Naive thymus-derived CD4-positive, alpha-beta T cell (primary cell): ENCODE measurements around the gene RHOG. TPM values are rescaled to one million over a fixed set of nuclear protein-coding genes. Genes with fewer than 3 reads are reported as not detected.

Experiments
- ATAC-seq: fragments of 150-1000 bp; cut with Tn5 transposase; 2 replicates; pipeline ENCODE4 v1.10.0; 2021; ENCODE audit warnings: mild to moderate bottlenecking, moderate library complexity
- CTCF ChIA-PET: fragments of 350-600 bp; sonication (Branson Sonifier 250); formaldehyde crosslinking; loops from one replicate; lab custom pipeline; 2021; ENCODE audit warnings: antibody characterized with exemption; lab: Charles Lee
- POLR2A ChIA-PET: fragments of 350-600 bp; sonication (Branson Sonifier 250); formaldehyde crosslinking; loops from one replicate; lab custom pipeline; 2021; ENCODE audit warnings: antibody characterized with exemption, inconsistent platforms; lab: Charles Lee
- DNase-seq, 9 donors: peaks; one replicate each; pipeline versions ENCODE4 v3.0.0 to v3.0.0-alpha.2; 2020 to 2022; ENCODE audit warnings: mixed read lengths in 1 of 9
- H3K27ac ChIP-seq: one replicate; pipeline ENCODE4 v1.7.0; 2013; ENCODE audit warnings: mild to moderate bottlenecking, low read depth, low read length, moderate library complexity
- H3K27me3 ChIP-seq, 2 donors: one replicate each; pipeline ENCODE4 v1.7.0; 2013; ENCODE audit warnings: low read length in 2 of 2, mild to moderate bottlenecking in 2 of 2, moderate library complexity in 2 of 2; ENCODE audit not compliant: control insufficient read depth in 2 of 2, insufficient read depth in 2 of 2
- H3K36me3 ChIP-seq, 3 experiments: 1 replicate in 2 of 3; 2 replicates in 1 of 3; pipeline ENCODE4 v1.7.0; 2013; ENCODE audit warnings: low read length in 3 of 3, mild to moderate bottlenecking in 3 of 3, moderate library complexity in 1 of 3; ENCODE audit not compliant: insufficient read depth in 3 of 3, control insufficient read depth in 2 of 3
- H3K4me1 ChIP-seq, 2 donors: one replicate each; pipeline ENCODE4 v1.7.0; 2013; ENCODE audit warnings: low read length in 2 of 2, mild to moderate bottlenecking in 2 of 2, moderate library complexity in 1 of 2; ENCODE audit not compliant: control insufficient read depth in 2 of 2, insufficient read depth in 2 of 2
- H3K4me3 ChIP-seq: 2 replicates; pipeline ENCODE4 v1.7.0; 2013; ENCODE audit warnings: mild to moderate bottlenecking, low read length
- H3K9me3 ChIP-seq, 3 experiments: 1 replicate in 2 of 3; 2 replicates in 1 of 3; pipeline ENCODE4 v1.7.0; 2013; ENCODE audit warnings: low read length in 3 of 3; ENCODE audit not compliant: control insufficient read depth in 2 of 3
- H3K27ac Mint-ChIP-seq, 9 donors: one replicate each; pipeline ENCODE4 v1.8.0; 2020 to 2022; ENCODE audit warnings: mixed read lengths in 9 of 9, mild to moderate bottlenecking in 8 of 9, moderate library complexity in 5 of 9, inconsistent platforms in 2 of 9
- H3K27me3 Mint-ChIP-seq, 5 donors: one replicate each; pipeline ENCODE4 v1.8.0; 2021 to 2022; ENCODE audit warnings: mixed read lengths in 5 of 5, mild to moderate bottlenecking in 1 of 5
- H3K36me3 Mint-ChIP-seq, 5 donors: one replicate each; pipeline ENCODE4 v1.8.0; 2020 to 2022; ENCODE audit warnings: mixed read lengths in 5 of 5, mild to moderate bottlenecking in 3 of 5, inconsistent platforms in 1 of 5
- H3K4me1 Mint-ChIP-seq, 7 donors: one replicate each; pipeline ENCODE4 v1.8.0; 2020 to 2022; ENCODE audit warnings: mixed read lengths in 7 of 7, mild to moderate bottlenecking in 3 of 7, inconsistent platforms in 1 of 7
- H3K4me3 Mint-ChIP-seq, 10 donors: one replicate each; pipeline ENCODE4 v1.8.0; 2020 to 2022; ENCODE audit warnings: mild to moderate bottlenecking in 10 of 10, mixed read lengths in 10 of 10, moderate library complexity in 6 of 10, inconsistent platforms in 2 of 10
- H3K9me3 Mint-ChIP-seq, 11 donors: one replicate each; pipeline ENCODE4 v1.8.0; 2020 to 2022; ENCODE audit warnings: mixed read lengths in 11 of 11, mild to moderate bottlenecking in 4 of 11, inconsistent platforms in 1 of 11, moderate library complexity in 1 of 11
- intact Hi-C, 2 donors: fragments of 100-400 bp; cut with micrococcal nuclease; formaldehyde crosslinking; loops; one replicate each; pipeline ENCODE4 v1.15.1; 2023
- polyA plus RNA-seq, 2 donors: library from polyadenylated mRNA; unstranded; fragments of 300-500 nt; fragmentation: Illumina TruSeq; gene quantifications; one replicate each; pipeline ENCODE4 v1.2.3, GENCODE V29; 2021
- total RNA-seq, 6 experiments: library from RNA in 5 of 6; stranded (reverse) in 5 of 6; gene quantifications; 1 replicate in 5 of 6; 2 replicates in 1 of 6; pipeline ENCODE4 v1.2.3 and lab custom pipeline; 2021 to 2026

The RHOG gene
- total and polyA plus RNA-seq, 7 experiments from 2014 or later, result 89.4 to 220 (median 133) TPM

- H3K4me3 ChIP-seq, result peak overlapping the region; percentile 83
- Mint-ChIP-seq H3K4me1 (peaks cover 65 to 81% (median 76%) of the 10 kb centered on the region in 7 donors), H3K9me3 (peaks cover 0 to 3% (median 0%) of the 10 kb centered on the region in 11 donors), H3K27me3 (peaks cover 0 to 2% (median 0%) of the 10 kb centered on the region in 5 donors), H3K36me3 (peaks cover 0 to 24% (median 0%) of the 10 kb centered on the region in 5 donors), H3K27ac (peak overlapping the region; percentile 62 to 100 (median 87)), H3K4me3 (peak overlapping the region; percentile 86 to 98 (median 89))
- ChIA-PET POLR2A (interaction anchor here (0.6 to 5.9 kb wide), 9 partner anchors 10 to 214 kb away, joined by 3 to 47 read pairs (median 5); partner anchors contain the start of gene RHOG), CTCF (interaction anchor here (0.5 to 3.5 kb wide), 6 partner anchors 8 to 215 kb away, joined by 3 to 19 read pairs (median 4); no protein-coding TSS in a partner anchor)
- H3K4me1 ChIP-seq, result peaks cover 64 to 69% of the 10 kb centered on the region in 2 donors
- H3K27ac ChIP-seq, result peak overlapping the region; percentile 92
- no peak for DNase-seq
- intact Hi-C loops, result no loop called here
- H3K27me3 ChIP-seq, result no peaks in the 10 kb centered on the region
- H3K36me3 ChIP-seq, result peaks cover 0 to 10% (median 0%) of the 10 kb centered on the region in 3 experiments
- ATAC-seq, result no peak
- no peaks in the 10 kb centered on the region for H3K9me3 ChIP-seq
These were observed 16.9 kb upstream of the RHOG start for GRCh38 chr11:3857628-3858027.

DNA sequence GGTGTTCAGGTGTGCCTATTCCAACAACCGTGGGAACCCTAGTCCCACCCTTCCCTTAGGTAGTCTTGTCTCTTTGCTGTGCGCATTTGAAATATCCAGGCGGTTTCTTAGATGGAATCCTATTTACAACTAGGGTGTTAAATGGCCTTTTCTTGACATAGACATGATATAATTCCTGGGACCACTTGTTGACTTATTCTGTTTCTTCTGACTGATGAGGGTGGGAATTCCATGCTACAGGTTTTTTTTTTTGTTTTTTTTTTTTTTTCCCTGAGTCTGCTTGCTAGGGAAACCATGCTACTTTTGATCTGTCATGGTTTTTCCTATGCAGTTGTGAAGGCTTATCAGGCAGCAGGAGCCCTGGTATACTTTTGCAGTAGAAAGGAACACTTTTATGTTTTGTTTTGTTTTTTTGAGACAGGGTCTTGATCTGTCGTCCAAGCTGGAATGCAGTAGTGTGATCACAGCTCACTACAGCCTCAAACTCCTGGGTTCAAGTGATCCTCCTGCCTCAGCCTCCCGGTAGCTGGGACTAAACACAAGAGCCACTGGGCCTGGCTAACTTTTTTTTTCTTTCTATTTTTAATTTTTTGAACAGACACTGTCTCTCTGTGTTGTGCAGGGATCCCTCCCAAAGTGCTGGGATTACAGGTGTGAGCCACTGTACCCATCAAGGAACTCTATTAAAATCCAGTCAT, 16.2 kb upstream of the RHOG start:
- CTCF ChIA-PET, result interaction anchor here (0.9 to 3.2 kb wide), 6 partner anchors 12 to 216 kb away, joined by 3 to 56 read pairs (median 14); no protein-coding TSS in a partner anchor
- intact Hi-C loops, result loop anchor here (1.0 kb wide), 1 partner anchor 8 kb away; no protein-coding TSS in a partner anchor
- H3K36me3 ChIP-seq, result peaks cover 0 to 10% (median 0%) of the 10 kb centered on the region in 3 experiments

DNA sequence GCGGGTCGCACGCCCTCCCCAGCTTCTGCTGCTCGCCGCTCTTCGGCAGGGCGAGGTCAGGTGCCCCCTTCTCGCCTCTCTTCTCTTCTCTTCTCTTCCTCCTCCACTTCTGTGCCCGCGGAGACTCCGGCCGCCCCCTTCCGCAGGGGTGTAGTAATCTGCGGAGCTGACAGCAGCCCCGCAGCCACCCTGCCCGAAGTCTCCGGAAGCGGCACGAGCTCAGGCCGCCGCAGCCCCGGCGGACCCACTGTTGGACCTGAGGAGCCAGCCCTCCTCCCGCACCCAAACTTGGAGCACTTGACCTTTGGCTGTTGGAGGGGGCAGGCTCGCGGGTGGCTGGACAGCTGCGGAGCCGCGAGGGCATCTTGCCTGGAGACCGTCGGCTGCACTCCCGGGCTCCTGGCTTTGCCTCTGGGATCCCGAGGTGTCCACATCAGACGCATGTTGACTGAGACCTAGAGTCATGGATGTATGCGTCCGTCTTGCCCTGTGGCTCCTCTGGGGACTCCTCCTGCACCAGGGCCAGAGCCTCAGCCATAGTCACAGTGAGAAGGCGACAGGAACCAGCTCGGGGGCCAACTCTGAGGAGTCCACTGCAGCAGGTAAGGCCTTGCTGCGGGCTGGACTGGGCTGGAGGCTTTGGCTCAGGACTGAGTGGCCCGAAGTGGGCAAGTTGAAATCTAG, 15.2 kb upstream of the RHOG start:
- peak overlapping the region; percentile 83 for H3K4me3 ChIP-seq
- peaks cover 61 to 77% (median 68%) of the 10 kb centered on the region in 7 donors for H3K4me1 Mint-ChIP-seq
- POLR2A ChIA-PET, result interaction anchor here (0.5 to 10.2 kb wide), 23 partner anchors 10 to 234 kb away, joined by 3 to 399 read pairs (median 9); partner anchors contain the start of genes NUP98, PGAP2 and RHOG
- peaks cover 0 to 3% (median 0%) of the 10 kb centered on the region in 11 donors for H3K9me3 Mint-ChIP-seq
- peaks cover 54 to 64% of the 10 kb centered on the region in 2 donors for H3K4me1 ChIP-seq
- H3K36me3 Mint-ChIP-seq, result peaks cover 0 to 20% (median 0%) of the 10 kb centered on the region in 5 donors
- ATAC-seq (no peak), DNase-seq (peak in 5 of 9 donors; percentile 32 to 62 (median 40))
- peaks cover 0 to 2% (median 0%) of the 10 kb centered on the region in 5 donors for H3K27me3 Mint-ChIP-seq
- H3K27me3 ChIP-seq, result no peaks in the 10 kb centered on the region
- peak overlapping the region; percentile 92 for H3K27ac ChIP-seq
- peak overlapping the region; percentile 86 to 98 (median 89) for H3K4me3 Mint-ChIP-seq
- H3K9me3 ChIP-seq, result no peaks in the 10 kb centered on the region
- H3K27ac Mint-ChIP-seq, result peak overlapping the region; percentile 62 to 100 (median 88)
- H3K36me3 ChIP-seq, result peaks cover 0 to 10% (median 0%) of the 10 kb centered on the region in 3 experiments
- intact Hi-C loops, result loop anchor here (1.0 to 2.0 kb wide), 9 partner anchors 9 to 537 kb away; partner anchors contain the start of genes NUP98 (in 1 of the 2), PGAP2 (in 1 of the 2) and TRIM21 (in 1 of the 2)
- CTCF ChIA-PET, result interaction anchor here (0.8 to 10.1 kb wide), 17 partner anchors 13 to 217 kb away, joined by 3 to 213 read pairs (median 7); partner anchors contain the start of gene RHOG

More for the DNA sequence above, 16.2 kb upstream of the RHOG start:
- POLR2A ChIA-PET, result interaction anchor here (0.5 to 10.2 kb wide), 16 partner anchors 9 to 215 kb away, joined by 3 to 399 read pairs (median 14); partner anchors contain the start of genes NUP98 and RHOG
- peaks cover 63 to 72% of the 10 kb centered on the region in 2 donors for H3K4me1 ChIP-seq
- DNase-seq, result no peak
- Mint-ChIP-seq H3K4me1 (peaks cover 67 to 80% (median 74%) of the 10 kb centered on the region in 7 donors), H3K4me3 (peak overlapping the region; percentile 86 to 98 (median 89)), H3K9me3 (peaks cover 0 to 3% (median 0%) of the 10 kb centered on the region in 11 donors), H3K27me3 (peaks cover 0 to 2% (median 0%) of the 10 kb centered on the region in 5 donors), H3K36me3 (peaks cover 0 to 24% (median 0%) of the 10 kb centered on the region in 5 donors), H3K27ac (peak overlapping the region; percentile 62 to 100 (median 88))
- H3K27me3 ChIP-seq, result no peaks in the 10 kb centered on the region
- H3K4me3 ChIP-seq, result peak overlapping the region; percentile 83
- peak overlapping the region; percentile 92 for H3K27ac ChIP-seq
- H3K9me3 ChIP-seq, result no peaks in the 10 kb centered on the region
- ATAC-seq, result no peak

DNA sequence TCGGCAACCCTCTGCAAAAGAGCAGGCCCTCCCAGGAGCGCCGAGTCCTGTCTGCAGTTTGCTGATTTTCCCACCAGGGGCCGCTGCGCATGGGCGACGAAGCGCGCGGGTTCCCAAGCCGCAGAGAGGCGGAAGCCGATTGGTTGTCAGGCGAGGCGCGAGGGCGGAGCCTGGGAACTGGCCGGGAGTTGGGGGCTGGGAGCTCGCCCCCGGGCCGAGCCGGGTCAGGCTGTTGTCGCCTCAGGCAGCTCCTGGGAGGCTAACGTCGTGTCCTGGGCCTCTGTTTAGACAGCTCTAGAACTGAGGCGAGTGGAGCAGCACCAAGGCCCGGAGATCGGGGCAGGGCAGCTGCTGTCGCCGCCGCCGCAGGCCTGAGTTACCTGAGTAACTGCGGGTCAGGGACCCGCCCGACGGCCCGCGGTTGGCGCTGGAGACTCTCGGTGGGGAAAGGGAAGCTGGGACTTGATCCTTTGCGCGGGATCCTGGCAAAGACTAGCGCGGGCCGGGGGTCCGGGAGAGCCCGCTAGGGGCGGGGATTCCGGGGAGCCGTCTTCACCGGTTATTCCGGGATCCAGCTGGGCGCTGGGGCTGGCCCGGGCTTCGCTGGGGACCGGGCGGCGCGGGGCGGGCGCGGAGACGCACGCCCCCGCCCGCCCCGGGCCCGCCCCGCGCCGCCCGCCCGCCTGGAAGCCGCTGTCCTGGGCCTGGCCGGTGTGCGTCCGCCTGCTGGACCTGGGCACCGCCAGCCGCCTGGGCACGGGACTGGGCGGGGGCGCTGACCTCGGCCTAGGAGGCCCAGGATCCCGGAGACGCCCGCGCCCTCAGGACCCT, 14.4 kb upstream of the RHOG start, which contains the start of gene STIM1:
STIM1 (plus strand) TSS at position 688 of the 831 bp plus-strand sequence. CDS start 607 bp downstream, outside the sequence.
- Mint-ChIP-seq H3K9me3 (peaks cover 0 to 3% (median 0%) of the 10 kb centered on the region in 11 donors), H3K4me1 (peaks cover 53 to 72% (median 61%) of the 10 kb centered on the region in 7 donors), H3K27me3 (peaks cover 0 to 2% (median 0%) of the 10 kb centered on the region in 5 donors), H3K4me3 (peak within 1 kb of the TSS; percentile 86 to 98 (median 92)), H3K36me3 (peaks cover 0 to 17% (median 0%) of the 10 kb centered on the region in 5 donors), H3K27ac (peak within 1 kb of the TSS; percentile 93 to 100 (median 98))
- peak; percentile 94 to 99 (median 97) for DNase-seq
- ChIA-PET CTCF (interaction anchor here (0.5 to 10.1 kb wide), 49 partner anchors 8 to 229 kb away, joined by 3 to 213 read pairs (median 5); partner anchors contain the start of genes NUP98, PGAP2 and RHOG), POLR2A (interaction anchor here (0.6 to 10.2 kb wide), 43 partner anchors 9 to 238 kb away, joined by 3 to 399 read pairs (median 5); partner anchors contain the start of genes NUP98, PGAP2 and RHOG)
- Histone ChIP-seq H3K4me1 (peaks cover 49 to 57% of the 10 kb centered on the region in 2 donors), H3K27ac (peak within 1 kb of the TSS; percentile 92), H3K9me3 (no peaks in the 10 kb centered on the region), H3K36me3 (peaks cover 0 to 10% (median 0%) of the 10 kb centered on the region in 3 experiments), H3K4me3 (peak within 1 kb of the TSS; percentile 87), H3K27me3 (no peaks in the 10 kb centered on the region)
- ATAC-seq, result peak; percentile 89
- intact Hi-C loops, result loop anchor here (1.0 to 2.0 kb wide), 16 partner anchors 14 to 538 kb away; partner anchors contain the start of genes NUP98 (in 2 of the 2), PGAP2 (in 2 of the 2), RRM1 (in 1 of the 2) and TRIM21 (in 1 of the 2)

- H3K9me3 ChIP-seq, result no peaks in the 10 kb centered on the region
- intact Hi-C loops, result loop anchor here (1.0 to 2.0 kb wide), 13 partner anchors 13 to 240 kb away; partner anchors contain the start of genes NUP98 (in 1 of the 2), PGAP2 (in 1 of the 2) and RRM1 (in 1 of the 2)
- POLR2A ChIA-PET, result interaction anchor here (0.6 to 10.2 kb wide), 41 partner anchors 8 to 239 kb away, joined by 3 to 399 read pairs (median 5); partner anchors contain the start of genes NUP98, PGAP2 and RHOG
- peaks cover 0 to 10% (median 0%) of the 10 kb centered on the region in 3 experiments for H3K36me3 ChIP-seq
- peak overlapping the region; percentile 92 for H3K27ac ChIP-seq
- peak overlapping the region; percentile 87 for H3K4me3 ChIP-seq
- Mint-ChIP-seq H3K4me3 (peak overlapping the region; percentile 86 to 98 (median 91)), H3K4me1 (peaks cover 47 to 66% (median 55%) of the 10 kb centered on the region in 7 donors), H3K36me3 (peaks cover 0 to 17% (median 0%) of the 10 kb centered on the region in 5 donors), H3K27ac (peak overlapping the region; percentile 93 to 100 (median 98)), H3K27me3 (peaks cover 0 to 2% (median 0%) of the 10 kb centered on the region in 5 donors), H3K9me3 (peaks cover 0 to 3% (median 0%) of the 10 kb centered on the region in 11 donors)
- no peaks in the 10 kb centered on the region for H3K27me3 ChIP-seq
- ATAC-seq (no peak), DNase-seq (no peak)
- H3K4me1 ChIP-seq, result peaks cover 44 to 51% of the 10 kb centered on the region in 2 donors
- CTCF ChIA-PET, result interaction anchor here (0.5 to 10.1 kb wide), 47 partner anchors 9 to 230 kb away, joined by 3 to 213 read pairs (median 4); partner anchors contain the start of genes NUP98, PGAP2 and RHOG
These were observed 13.9 kb upstream of the RHOG start for GRCh38 chr11:3854660-3854976.
